HEK293 (cell line): Measurements from ENCODE around the gene DENND1A.
A peak's percentile ranks its signal among the peaks of the same experiment; 100 is the strongest.

ENCODE experiments used
- CTCF ChIA-PET: fragments of 350-600 bp; formaldehyde crosslinking; extraction: SDS; loops from one replicate; lab custom pipeline; 2021; ENCODE audit warnings: antibody characterized with exemption; lab: Yijun Ruan, JAX
- POLR2A ChIA-PET: fragments of 300-600 bp; formaldehyde crosslinking; extraction: SDS; loops from one replicate; lab custom pipeline; 2020; ENCODE audit warnings: antibody characterized with exemption, inconsistent platforms; lab: Yijun Ruan, JAX
- H3K27ac ChIP-seq: fragments of 200-500 bp; sonication (Bioruptor generic); 2 replicates; pipeline ENCODE4 v1.5.1; 2014; ENCODE audit warnings: low read depth, low read length, control low read depth, inconsistent platforms; ENCODE audit errors: extremely low read depth
- H3K36me3 ChIP-seq, 2 experiments: fragments of 200-500 bp in 1 of 2; sonication (Bioruptor generic) in 1 of 2; 1 replicate in 1 of 2; 2 replicates in 1 of 2; pipeline ENCODE4 v1.5.1; 2014 to 2017; ENCODE audit warnings: inconsistent platforms in 2 of 2, low read length in 2 of 2; ENCODE audit not compliant: control insufficient read depth in 2 of 2, insufficient read depth in 1 of 2
- H3K4me1 ChIP-seq: fragments of 200-500 bp; sonication (Bioruptor generic); 2 replicates; pipeline ENCODE4 v1.5.1; 2014; ENCODE audit warnings: mild to moderate bottlenecking, low read length, inconsistent platforms; ENCODE audit not compliant: control insufficient read depth, insufficient read depth
- H3K4me3 ChIP-seq: 2 replicates; pipeline ENCODE4 v1.5.1; 2011; ENCODE audit warnings: low read depth, mild to moderate bottlenecking, control low read depth, low read length, moderate library complexity
- H3K9me3 ChIP-seq: fragments of 200-500 bp; sonication (Bioruptor generic); 2 replicates; pipeline ENCODE4 v1.5.1; 2014; ENCODE audit warnings: low read depth, low read length, inconsistent platforms; ENCODE audit not compliant: control insufficient read depth, insufficient read depth
- AEBP2 ChIP-seq: fragments of 450-650 bp; formaldehyde crosslinking; IDR thresholded peaks from 2 replicates; pipeline ENCODE4 v1.5.1; 2016; ENCODE audit warnings: missing biosample characterization, missing genetic modification characterization, borderline replicate concordance
- BCL11B ChIP-seq: fragments of 450-650 bp; formaldehyde crosslinking; IDR thresholded peaks from 2 replicates; pipeline ENCODE4 v1.5.1; 2016; ENCODE audit warnings: low read depth, missing biosample characterization, missing genetic modification characterization
- FEZF1 ChIP-seq: fragments of 450-650 bp; formaldehyde crosslinking; IDR thresholded peaks from 2 replicates; pipeline ENCODE4 v1.5.1; 2016; ENCODE audit warnings: missing biosample characterization, missing genetic modification characterization
- GLIS2 ChIP-seq: fragments of 450-650 bp; formaldehyde crosslinking; IDR thresholded peaks from 2 replicates; pipeline ENCODE4 v1.5.1; 2016; ENCODE audit warnings: missing biosample characterization, missing genetic modification characterization
- IKZF3 ChIP-seq: fragments of 450-650 bp; IDR thresholded peaks from 2 replicates; pipeline ENCODE4 v1.5.0; 2018; ENCODE audit warnings: missing biosample characterization, mild to moderate bottlenecking, missing genetic modification characterization, moderate library complexity
- KLF8 ChIP-seq: fragments of 450-650 bp; formaldehyde crosslinking; IDR thresholded peaks from 2 replicates; pipeline ENCODE4 v1.5.1; 2016; ENCODE audit warnings: missing biosample characterization, missing genetic modification characterization
- MEIS1 ChIP-seq: sonication (generic); formaldehyde crosslinking; IDR thresholded peaks from 2 replicates; pipeline ENCODE4 v1.8.1; 2022; ENCODE audit warnings: missing genetic modification reagents, mild to moderate bottlenecking, borderline replicate concordance
- MZF1 ChIP-seq: fragments of 450-650 bp; formaldehyde crosslinking; IDR thresholded peaks from 2 replicates; pipeline ENCODE4 v1.5.1; 2017; ENCODE audit warnings: missing biosample characterization, missing genetic modification characterization, borderline replicate concordance
- OSR2 ChIP-seq: fragments of 450-650 bp; formaldehyde crosslinking; IDR thresholded peaks from 2 replicates; pipeline ENCODE4 v1.5.1; 2016; ENCODE audit warnings: missing biosample characterization, missing genetic modification characterization
- PRDM2 ChIP-seq: fragments of 450-650 bp; formaldehyde crosslinking; IDR thresholded peaks from 2 replicates; pipeline ENCODE4 v1.5.1; 2016; ENCODE audit warnings: missing biosample characterization, missing genetic modification characterization, borderline replicate concordance
- RBAK ChIP-seq: fragments of 450-650 bp; formaldehyde crosslinking; IDR thresholded peaks from 2 replicates; pipeline ENCODE4 v1.5.1; 2016; ENCODE audit warnings: missing biosample characterization, missing genetic modification characterization
- SP2 ChIP-seq: fragments of 450-650 bp; formaldehyde crosslinking; IDR thresholded peaks from 2 replicates; pipeline ENCODE4 v1.5.1; 2016; ENCODE audit warnings: missing biosample characterization, missing genetic modification characterization
- SP7 ChIP-seq: fragments of 450-650 bp; formaldehyde crosslinking; IDR thresholded peaks from 2 replicates; pipeline ENCODE4 v1.5.1; 2016; ENCODE audit warnings: missing biosample characterization, missing genetic modification characterization
- TCF7L2 ChIP-seq: IDR thresholded peaks from 2 replicates; pipeline ENCODE4 v1.6.1; 2011; ENCODE audit warnings: low read depth, mild to moderate bottlenecking, inconsistent platforms, low read length, moderate library complexity, borderline replicate concordance
- WT1 ChIP-seq: fragments of 450-650 bp; formaldehyde crosslinking; IDR thresholded peaks from 2 replicates; pipeline ENCODE4 v1.5.1; 2016; ENCODE audit warnings: missing biosample characterization, missing genetic modification characterization
- ZBTB44 ChIP-seq: fragments of 450-650 bp; IDR thresholded peaks from 2 replicates; pipeline ENCODE4 v1.5.1; 2018; ENCODE audit warnings: missing biosample characterization, mild to moderate bottlenecking, missing genetic modification characterization
- ZFHX2 ChIP-seq: fragments of 450-650 bp; formaldehyde crosslinking; conservative IDR thresholded peaks from 2 replicates; pipeline ENCODE4 v1.5.1; 2016; ENCODE audit warnings: missing biosample characterization, missing genetic modification characterization
- ZIC2 ChIP-seq: fragments of 450-650 bp; formaldehyde crosslinking; IDR thresholded peaks from 2 replicates; pipeline ENCODE4 v1.5.1; 2016; ENCODE audit warnings: missing biosample characterization, missing genetic modification characterization
- ZNF114 ChIP-seq: fragments of 450-650 bp; formaldehyde crosslinking; IDR thresholded peaks from 2 replicates; pipeline ENCODE4 v1.5.0; 2017; ENCODE audit warnings: missing biosample characterization, missing genetic modification characterization
- ZNF23 ChIP-seq: fragments of 450-650 bp; formaldehyde crosslinking; IDR thresholded peaks from 2 replicates; pipeline ENCODE4 v1.5.1; 2016; ENCODE audit warnings: missing biosample characterization, missing genetic modification characterization, borderline replicate concordance
- ZNF350 ChIP-seq: fragments of 450-650 bp; formaldehyde crosslinking; IDR thresholded peaks from 2 replicates; pipeline ENCODE4 v1.5.0; 2017; ENCODE audit warnings: missing biosample characterization, mild to moderate bottlenecking, missing genetic modification characterization
- ZNF394 ChIP-seq: fragments of 450-650 bp; formaldehyde crosslinking; IDR thresholded peaks from 2 replicates; pipeline ENCODE4 v1.5.1; 2016; ENCODE audit warnings: missing biosample characterization, missing genetic modification characterization, mild to moderate bottlenecking, moderate library complexity, borderline replicate concordance
- ZNF426 ChIP-seq: fragments of 450-650 bp; formaldehyde crosslinking; IDR thresholded peaks from 2 replicates; pipeline ENCODE4 v1.5.1; 2017; ENCODE audit warnings: missing biosample characterization, missing genetic modification characterization, mild to moderate bottlenecking, inconsistent platforms, moderate library complexity
- ZNF560 ChIP-seq: fragments of 450-650 bp; formaldehyde crosslinking; IDR thresholded peaks from 2 replicates; pipeline ENCODE4 v1.5.1; 2017; ENCODE audit warnings: missing biosample characterization, missing genetic modification characterization, borderline replicate concordance
- ZSCAN30 ChIP-seq: fragments of 450-650 bp; IDR thresholded peaks from 2 replicates; pipeline ENCODE4 v1.5.1; 2018; ENCODE audit warnings: missing biosample characterization, mild to moderate bottlenecking, missing genetic modification characterization, moderate library complexity
- TF ChIP-seq, protein P1 (sequence below): fragments of 450-650 bp; formaldehyde crosslinking; IDR thresholded peaks from 2 replicates; pipeline ENCODE4 v1.5.1; 2017; ENCODE audit warnings: missing biosample characterization, missing genetic modification characterization
- TF ChIP-seq, protein P2 (sequence below): fragments of 450-650 bp; formaldehyde crosslinking; IDR thresholded peaks from 2 replicates; pipeline ENCODE4 v1.5.1; 2016; ENCODE audit warnings: missing biosample characterization, missing genetic modification characterization

DENND1A gene

GRCh38 chr9:123872710-123873109, 57.2 kb downstream of the DENND1A start:
- POLR2A ChIA-PET: no interaction called here
- no peak for TF ChIP-seq ZNF23
- 0 out of 2 replicates have a peak, but pooled peaks have one; percentile 7 for TF ChIP-seq SP2 (tag by site-specific recombination)
- peak; percentile 46; the same call in 1 of the 2 replicates for TF ChIP-seq ZNF350 (tag by site-specific recombination)
- no peak for TF ChIP-seq GLIS2
- peak; percentile 85 for TF ChIP-seq SP7
- TF ChIP-seq MEIS1 (CRISPR knock-in tag): no peak
- TF ChIP-seq, protein P1, sequence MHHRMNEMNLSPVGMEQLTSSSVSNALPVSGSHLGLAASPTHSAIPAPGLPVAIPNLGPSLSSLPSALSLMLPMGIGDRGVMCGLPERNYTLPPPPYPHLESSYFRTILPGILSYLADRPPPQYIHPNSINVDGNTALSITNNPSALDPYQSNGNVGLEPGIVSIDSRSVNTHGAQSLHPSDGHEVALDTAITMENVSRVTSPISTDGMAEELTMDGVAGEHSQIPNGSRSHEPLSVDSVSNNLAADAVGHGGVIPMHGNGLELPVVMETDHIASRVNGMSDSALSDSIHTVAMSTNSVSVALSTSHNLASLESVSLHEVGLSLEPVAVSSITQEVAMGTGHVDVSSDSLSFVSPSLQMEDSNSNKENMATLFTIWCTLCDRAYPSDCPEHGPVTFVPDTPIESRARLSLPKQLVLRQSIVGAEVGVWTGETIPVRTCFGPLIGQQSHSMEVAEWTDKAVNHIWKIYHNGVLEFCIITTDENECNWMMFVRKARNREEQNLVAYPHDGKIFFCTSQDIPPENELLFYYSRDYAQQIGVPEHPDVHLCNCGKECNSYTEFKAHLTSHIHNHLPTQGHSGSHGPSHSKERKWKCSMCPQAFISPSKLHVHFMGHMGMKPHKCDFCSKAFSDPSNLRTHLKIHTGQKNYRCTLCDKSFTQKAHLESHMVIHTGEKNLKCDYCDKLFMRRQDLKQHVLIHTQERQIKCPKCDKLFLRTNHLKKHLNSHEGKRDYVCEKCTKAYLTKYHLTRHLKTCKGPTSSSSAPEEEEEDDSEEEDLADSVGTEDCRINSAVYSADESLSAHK (tag by site-specific recombination): peak; percentile 90
- TF ChIP-seq WT1 (tag by site-specific recombination): peak; percentile 61
- TF ChIP-seq RBAK (tag by site-specific recombination): no peak
- no peak for TF ChIP-seq ZNF394 (tag by site-specific recombination)
- TF ChIP-seq MZF1 (tag by site-specific recombination): peak; percentile 77
- TF ChIP-seq ZNF114 (tag by site-specific recombination): no peak
- TF ChIP-seq ZIC2: peak; percentile 79
- TF ChIP-seq KLF8 (tag by site-specific recombination): no peak
- TF ChIP-seq ZBTB44 (tag by site-specific recombination): 0 out of 2 replicates have a peak, but pooled peaks have one; percentile 24
- TF ChIP-seq BCL11B: peak; percentile 69; the same call in 1 of the 2 replicates
- peak; percentile 99 for TF ChIP-seq TCF7L2
- no peak for TF ChIP-seq ZNF426 (tag by site-specific recombination)
- peak; percentile 75 for TF ChIP-seq IKZF3
- peak; percentile 88 for TF ChIP-seq OSR2 (tag by site-specific recombination)
- TF ChIP-seq, protein P2, sequence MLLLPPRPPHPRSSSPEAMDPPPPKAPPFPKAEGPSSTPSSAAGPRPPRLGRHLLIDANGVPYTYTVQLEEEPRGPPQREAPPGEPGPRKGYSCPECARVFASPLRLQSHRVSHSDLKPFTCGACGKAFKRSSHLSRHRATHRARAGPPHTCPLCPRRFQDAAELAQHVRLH: 0 out of 2 replicates have a peak, but pooled peaks have one; percentile 59
- peak; percentile 79 for TF ChIP-seq FEZF1 (tag by site-specific recombination)
- no peak for TF ChIP-seq ZNF560 (tag by site-specific recombination)
- TF ChIP-seq PRDM2 (tag by site-specific recombination): no peak
- TF ChIP-seq AEBP2 (tag by site-specific recombination): no peak
- TF ChIP-seq ZSCAN30 (tag by site-specific recombination): peak; percentile 62; the same call in 1 of the 2 replicates
- TF ChIP-seq ZFHX2 (tag by site-specific recombination): peak; percentile 69

More at GRCh38 chr9:123872710-123873109, 57.2 kb downstream of the DENND1A start:
- Histone ChIP-seq H3K27ac (no peak overlapping the region), H3K4me3 (no peak overlapping the region), H3K9me3 (no peaks in the 10 kb centered on the region), H3K4me1 (peaks cover 4% of the 10 kb centered on the region; the same call in 1 of the 2 replicates), H3K36me3 (peaks cover 3 to 13% of the 10 kb centered on the region in 2 experiments; a peak in 2 of 3 replicates)
- CTCF ChIA-PET: interaction anchor here (0.8 kb wide), 1 partner anchor 10 kb away, joined by 5 read pairs; no protein-coding TSS in a partner anchor
